ENCODE data around the gene GLTP.

Gene GLTP

DNA sequence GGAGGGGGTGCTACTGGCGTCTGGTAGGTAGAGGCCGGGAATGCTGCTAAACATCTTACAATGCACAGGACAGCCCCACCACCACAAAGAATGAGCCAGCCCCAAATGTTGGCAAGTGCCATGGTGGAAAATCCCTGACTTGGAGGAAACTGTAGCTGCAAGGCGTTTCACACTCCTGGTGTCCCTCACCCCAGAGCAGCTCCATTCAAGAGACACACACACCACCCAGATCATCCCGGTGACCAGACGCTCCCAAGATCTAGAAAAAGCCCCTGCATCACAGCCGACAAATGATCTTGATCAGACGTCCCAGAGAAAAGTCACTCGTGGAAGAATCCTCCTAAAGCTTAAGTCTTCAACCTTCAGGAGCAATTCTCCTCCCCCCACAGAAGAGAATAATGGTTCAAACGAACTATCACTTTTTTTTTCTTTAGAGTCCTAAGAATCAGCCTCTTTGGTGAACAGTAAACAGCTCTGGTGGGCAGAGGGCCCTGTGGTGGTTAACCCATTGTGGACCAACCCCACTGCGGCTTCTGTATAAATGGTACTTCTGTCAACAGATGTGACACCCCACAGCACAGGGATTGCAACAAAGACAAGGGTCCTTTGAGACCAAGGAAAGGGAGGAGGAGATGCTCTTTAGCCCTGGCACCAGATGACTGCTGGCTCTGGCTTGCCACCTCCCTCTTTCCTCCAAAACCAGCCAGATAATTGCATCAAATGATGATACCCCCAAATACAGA is 2.7 kb downstream of the GLTP start:
- TF ChIP-seq, protein P1, sequence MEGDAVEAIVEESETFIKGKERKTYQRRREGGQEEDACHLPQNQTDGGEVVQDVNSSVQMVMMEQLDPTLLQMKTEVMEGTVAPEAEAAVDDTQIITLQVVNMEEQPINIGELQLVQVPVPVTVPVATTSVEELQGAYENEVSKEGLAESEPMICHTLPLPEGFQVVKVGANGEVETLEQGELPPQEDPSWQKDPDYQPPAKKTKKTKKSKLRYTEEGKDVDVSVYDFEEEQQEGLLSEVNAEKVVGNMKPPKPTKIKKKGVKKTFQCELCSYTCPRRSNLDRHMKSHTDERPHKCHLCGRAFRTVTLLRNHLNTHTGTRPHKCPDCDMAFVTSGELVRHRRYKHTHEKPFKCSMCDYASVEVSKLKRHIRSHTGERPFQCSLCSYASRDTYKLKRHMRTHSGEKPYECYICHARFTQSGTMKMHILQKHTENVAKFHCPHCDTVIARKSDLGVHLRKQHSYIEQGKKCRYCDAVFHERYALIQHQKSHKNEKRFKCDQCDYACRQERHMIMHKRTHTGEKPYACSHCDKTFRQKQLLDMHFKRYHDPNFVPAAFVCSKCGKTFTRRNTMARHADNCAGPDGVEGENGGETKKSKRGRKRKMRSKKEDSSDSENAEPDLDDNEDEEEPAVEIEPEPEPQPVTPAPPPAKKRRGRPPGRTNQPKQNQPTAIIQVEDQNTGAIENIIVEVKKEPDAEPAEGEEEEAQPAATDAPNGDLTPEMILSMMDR (IDR thresholded peaks at IDR 0.05; ENCODE audit: low read depth, low read length) = no peak
- H3K27me3 ChIP-seq (ENCODE audit: insufficient read depth, low read depth, severe bottlenecking) = no peaks in the 10 kb centered on the region
- no peak overlapping the region for H3K27ac ChIP-seq
- H3K9me3 ChIP-seq (ENCODE audit: severe bottlenecking) = no peaks in the 10 kb centered on the region
- no peak overlapping the region for H3K4me3 ChIP-seq (ENCODE audit: low read depth, low read length)
- no peak for DNase-seq
- no peaks in the 10 kb centered on the region for H3K36me3 ChIP-seq

DNA sequence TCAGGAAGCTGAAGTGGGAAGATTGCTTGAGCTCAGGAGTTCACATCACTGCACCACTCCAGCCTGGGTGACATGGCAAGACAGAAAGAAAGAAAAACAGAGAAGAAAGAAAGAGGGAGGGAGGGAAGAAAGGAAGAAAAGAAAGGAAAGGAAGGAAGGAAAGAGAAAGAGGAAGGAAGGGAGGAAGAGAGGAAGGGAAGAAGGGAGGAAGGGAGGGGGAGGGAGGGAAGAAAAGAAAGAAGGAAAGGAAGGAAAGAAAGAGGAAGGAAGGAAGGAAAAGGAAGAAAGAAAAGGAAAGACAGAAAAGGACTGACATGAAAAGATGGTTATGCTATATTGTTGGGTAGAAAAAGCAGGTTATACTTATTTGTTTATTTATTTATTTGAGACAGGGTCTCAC is 3.9 kb downstream of the GLTP start:
- TF ChIP-seq, protein P1 (IDR thresholded peaks at IDR 0.05; ENCODE audit: low read depth, low read length) = no peak
- no peak overlapping the region for H3K4me3 ChIP-seq (ENCODE audit: low read depth, low read length)
- DNase-seq = no peak
- H3K9me3 ChIP-seq (ENCODE audit: severe bottlenecking) = no peaks in the 10 kb centered on the region
- H3K27ac ChIP-seq = no peak overlapping the region
- H3K27me3 ChIP-seq (ENCODE audit: insufficient read depth, low read depth, severe bottlenecking) = no peaks in the 10 kb centered on the region
- no peaks in the 10 kb centered on the region for H3K36me3 ChIP-seq

DNA sequence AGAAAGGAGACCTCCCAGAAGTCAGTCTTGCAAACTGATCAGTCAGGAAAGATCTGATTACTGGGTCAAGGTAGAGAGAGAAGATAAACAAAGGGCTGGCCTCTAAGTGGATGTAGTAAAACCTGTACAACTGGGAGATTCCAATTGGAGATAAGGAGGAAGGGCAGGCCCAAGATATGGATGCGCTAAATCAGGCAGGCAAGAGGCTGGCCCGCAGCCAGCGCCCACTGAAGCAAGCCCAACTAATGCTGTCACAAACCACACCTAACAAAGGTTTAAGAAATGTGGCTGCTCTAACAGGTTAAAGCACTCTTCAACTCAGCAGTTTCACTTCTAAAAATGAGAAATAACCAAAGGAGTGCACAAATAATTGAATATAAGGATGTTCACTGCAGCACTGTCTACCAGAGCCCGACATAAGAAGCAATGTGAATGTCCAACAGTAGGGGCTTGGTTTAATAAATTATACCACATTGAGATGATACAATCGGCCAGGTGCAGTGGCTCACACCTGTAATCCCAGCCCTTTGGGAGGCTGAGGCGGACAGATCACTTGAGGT is 4.7 kb downstream of the GLTP start:
- DNase-seq = no peak
- Histone ChIP-seq H3K4me3 (ENCODE audit: low read depth, low read length) (no peak overlapping the region), H3K9me3 (ENCODE audit: severe bottlenecking) (no peaks in the 10 kb centered on the region), H3K27me3 (ENCODE audit: insufficient read depth, low read depth, severe bottlenecking) (no peaks in the 10 kb centered on the region), H3K27ac (no peak overlapping the region), H3K36me3 (no peaks in the 10 kb centered on the region)
- TF ChIP-seq, protein P1 (IDR thresholded peaks at IDR 0.05; ENCODE audit: low read depth, low read length) = no peak

DNA sequence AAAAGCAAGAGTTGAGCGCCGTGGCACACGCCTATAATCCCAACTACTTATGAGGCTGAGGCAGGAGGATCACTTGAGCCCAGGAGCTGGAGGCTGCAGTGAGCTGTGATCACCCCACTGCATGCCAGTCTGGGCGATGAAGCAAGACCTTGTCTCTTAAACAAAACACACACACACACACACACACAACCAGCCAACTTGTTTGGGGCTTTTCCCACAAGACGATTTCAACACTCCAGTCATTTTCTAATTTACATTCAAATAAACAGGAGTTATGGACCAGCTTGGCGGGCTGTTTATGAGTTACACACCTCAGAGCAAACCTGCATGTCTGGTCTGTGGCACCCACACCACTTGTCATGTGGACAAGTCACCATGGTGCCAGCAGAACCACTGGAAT is 6.7 kb downstream of the GLTP start:
- TF ChIP-seq, protein P1 (IDR thresholded peaks at IDR 0.05; ENCODE audit: low read depth, low read length) = no peak
- no peak for DNase-seq
- Histone ChIP-seq H3K4me3 (ENCODE audit: low read depth, low read length) (no peak overlapping the region), H3K27me3 (ENCODE audit: insufficient read depth, low read depth, severe bottlenecking) (no peaks in the 10 kb centered on the region), H3K9me3 (ENCODE audit: severe bottlenecking) (no peaks in the 10 kb centered on the region), H3K36me3 (no peaks in the 10 kb centered on the region), H3K27ac (no peak overlapping the region)

DNA sequence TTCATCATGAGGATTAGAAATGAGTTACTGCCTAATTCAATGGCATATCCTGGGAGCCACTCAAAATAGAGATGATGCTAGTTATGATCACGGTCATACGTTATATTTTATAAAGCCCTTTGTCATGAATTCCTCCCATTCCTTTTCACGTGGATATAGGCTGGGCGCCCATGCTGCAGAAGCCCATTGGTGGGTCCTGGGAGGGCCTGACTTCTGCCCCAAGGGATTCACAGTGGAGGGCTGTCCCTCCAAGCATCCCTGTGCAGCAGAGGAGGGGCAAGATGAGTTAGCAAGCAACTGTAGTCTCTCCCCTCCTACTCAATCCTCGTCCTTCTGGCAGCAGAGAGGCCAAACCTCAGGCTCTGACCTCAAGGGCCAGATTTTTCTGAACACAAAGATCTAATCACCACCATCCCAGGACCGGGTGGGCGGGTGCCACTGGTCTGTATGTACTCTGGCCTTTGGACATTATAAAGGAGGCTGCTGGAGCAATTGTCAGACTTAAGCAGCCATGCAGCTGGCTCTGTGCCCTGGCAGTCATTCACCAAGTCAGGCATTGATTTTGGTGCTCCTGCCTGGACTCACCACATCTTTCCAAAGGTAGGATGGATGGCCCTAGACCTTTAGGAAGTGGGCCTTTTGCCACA is 8.6 kb downstream of the GLTP start:
- TF ChIP-seq, protein P1 (IDR thresholded peaks at IDR 0.05; ENCODE audit: low read depth, low read length) = no peak
- Histone ChIP-seq H3K27me3 (ENCODE audit: insufficient read depth, low read depth, severe bottlenecking) (no peaks in the 10 kb centered on the region), H3K36me3 (no peaks in the 10 kb centered on the region), H3K27ac (no peak overlapping the region), H3K4me3 (ENCODE audit: low read depth, low read length) (no peak overlapping the region), H3K9me3 (ENCODE audit: severe bottlenecking) (no peaks in the 10 kb centered on the region)
- DNase-seq = no peak
